ENCODE results near the gene MN1.

Gene MN1

DNA sequence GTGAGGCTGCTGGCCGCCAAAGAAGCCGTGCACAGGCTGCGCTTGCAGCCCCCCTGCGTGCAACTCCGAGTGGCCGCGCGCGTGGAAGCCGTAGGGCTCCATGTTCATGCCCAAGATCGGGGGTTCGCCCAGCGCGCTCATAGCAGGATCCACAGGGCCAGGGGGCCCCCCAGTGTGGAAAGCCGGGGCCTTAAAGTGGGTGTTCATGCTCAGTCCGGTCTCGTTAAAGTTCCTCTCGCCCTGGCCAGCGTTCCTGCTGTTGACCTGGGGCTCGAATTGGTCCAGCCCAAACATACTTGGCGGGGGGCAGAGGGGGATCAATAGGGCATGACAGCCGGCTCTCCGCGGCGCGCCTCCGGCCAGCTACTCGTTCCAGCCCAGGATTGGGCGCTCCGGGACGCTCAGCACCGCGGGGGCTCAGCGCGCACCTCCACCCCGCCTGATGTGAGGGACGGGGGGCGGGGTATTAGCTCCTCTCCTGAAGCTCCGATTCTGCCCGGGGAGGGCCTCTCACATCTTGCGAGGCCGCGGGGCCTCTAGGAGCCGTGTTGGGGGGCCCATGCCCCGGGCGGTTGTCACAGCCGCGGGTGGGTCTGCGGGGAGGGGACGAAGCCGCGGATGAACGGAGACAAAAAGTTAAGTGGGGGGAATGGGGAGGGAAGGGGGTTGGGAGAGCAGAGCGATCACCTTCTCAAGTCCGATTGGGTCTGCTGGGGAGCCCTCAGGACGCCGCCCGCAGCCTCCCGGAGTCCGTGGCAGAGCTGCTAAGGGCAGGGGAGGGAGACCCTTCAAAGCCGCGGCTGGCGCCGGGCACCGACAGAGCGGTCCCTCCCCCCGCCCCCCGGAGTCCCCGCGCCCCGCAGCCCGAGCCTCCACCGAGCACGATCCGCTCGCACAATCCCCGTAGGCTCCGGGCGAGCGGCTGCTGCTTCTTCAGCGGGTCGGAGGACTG lies 1.0 kb downstream of the MN1 start:
- Histone ChIP-seq H4K20me1 (ENCODE audit: low read depth, low read length) (no peaks in the 10 kb centered on the region), H3K4me3 (ENCODE audit: insufficient read depth, low read length, poor library complexity, severe bottlenecking) (no peak overlapping the region), H2AFZ (ENCODE audit: low read depth, low read length, severe bottlenecking) (no peak overlapping the region), H3K27ac (ENCODE audit: low read depth, low read length) (no peak overlapping the region), H3K9ac (ENCODE audit: low read length) (no peak overlapping the region), H3K27me3 (ENCODE audit: low read length) (no peaks in the 10 kb centered on the region), H3K79me2 (ENCODE audit: insufficient read depth, low read length) (no peaks in the 10 kb centered on the region), H3K4me2 (ENCODE audit: low read depth, low read length, poor library complexity, severe bottlenecking) (no peak overlapping the region), H3K9me2 (replicated peaks; ENCODE audit: insufficient read depth, low read length) (no peaks in the 10 kb centered on the region), H3K36me3 (ENCODE audit: low read length) (no peaks in the 10 kb centered on the region), H3K9me3 (ENCODE audit: insufficient read depth, low read length) (no peaks in the 10 kb centered on the region), H3F3A (ENCODE audit: insufficient read depth) (no peaks in the 10 kb centered on the region)
- TF ChIP-seq CTCF (IDR thresholded peaks at IDR 0.05; ENCODE audit: insufficient read depth, low read length, poor library complexity, severe bottlenecking), result no peak

- Histone ChIP-seq H4K20me1 (ENCODE audit: low read depth, low read length) (no peaks in the 10 kb centered on the region), H3K79me2 (ENCODE audit: insufficient read depth, low read length) (no peaks in the 10 kb centered on the region), H3F3A (ENCODE audit: insufficient read depth) (no peaks in the 10 kb centered on the region), H3K4me2 (ENCODE audit: low read depth, low read length, poor library complexity, severe bottlenecking) (no peak overlapping the region), H3K9ac (ENCODE audit: low read length) (no peak overlapping the region), H3K9me2 (replicated peaks; ENCODE audit: insufficient read depth, low read length) (no peaks in the 10 kb centered on the region), H3K27ac (ENCODE audit: low read depth, low read length) (no peak overlapping the region), H3K4me3 (ENCODE audit: insufficient read depth, low read length, poor library complexity, severe bottlenecking) (no peak overlapping the region), H3K27me3 (ENCODE audit: low read length) (no peaks in the 10 kb centered on the region), H3K36me3 (ENCODE audit: low read length) (no peaks in the 10 kb centered on the region), H3K9me3 (ENCODE audit: insufficient read depth, low read length) (no peaks in the 10 kb centered on the region), H2AFZ (ENCODE audit: low read depth, low read length, severe bottlenecking) (no peak overlapping the region)
- no peak for TF ChIP-seq CTCF (IDR thresholded peaks at IDR 0.05; ENCODE audit: insufficient read depth, low read length, poor library complexity, severe bottlenecking)
- TF ChIP-seq EZH2phosphoT487 (conservative IDR thresholded peaks at IDR 0.05; ENCODE audit: low read length), result no peak
These were observed 1.7 kb downstream of the MN1 start for GRCh38 chr22:27799827-27800249.

GRCh38 chr22:27799015-27799826 lies 2.3 kb downstream of the MN1 start:
- Histone ChIP-seq H3K9ac (ENCODE audit: low read length) (no peak overlapping the region), H3K27me3 (ENCODE audit: low read length) (no peaks in the 10 kb centered on the region), H2AFZ (ENCODE audit: low read depth, low read length, severe bottlenecking) (no peak overlapping the region), H3K9me2 (replicated peaks; ENCODE audit: insufficient read depth, low read length) (no peaks in the 10 kb centered on the region), H3K27ac (ENCODE audit: low read depth, low read length) (no peak overlapping the region), H4K20me1 (ENCODE audit: low read depth, low read length) (no peaks in the 10 kb centered on the region), H3K36me3 (ENCODE audit: low read length) (no peaks in the 10 kb centered on the region), H3K4me3 (ENCODE audit: insufficient read depth, low read length, poor library complexity, severe bottlenecking) (no peak overlapping the region), H3F3A (ENCODE audit: insufficient read depth) (no peaks in the 10 kb centered on the region), H3K9me3 (ENCODE audit: insufficient read depth, low read length) (no peaks in the 10 kb centered on the region), H3K4me2 (ENCODE audit: low read depth, low read length, poor library complexity, severe bottlenecking) (no peak overlapping the region), H3K79me2 (ENCODE audit: insufficient read depth, low read length) (no peaks in the 10 kb centered on the region)
- TF ChIP-seq CTCF (IDR thresholded peaks at IDR 0.05; ENCODE audit: insufficient read depth, low read length, poor library complexity, severe bottlenecking), result no peak
- TF ChIP-seq EZH2phosphoT487 (conservative IDR thresholded peaks at IDR 0.05; ENCODE audit: low read length), result no peak

Measured in SU-DHL-6 (cell line).